DMS79 (cell line): ENCODE data around the gene ZBTB40.

Experiments used
- DNase-seq: peaks from one replicate; lab custom pipeline; 2025; lab: John Stamatoyannopoulos, UW

Gene ZBTB40

GRCh38 chr1:22426781-22427180 lies 24.9 kb upstream of the ZBTB40 start:
- DNase-seq = no peak

- DNase-seq = no peak
These were observed 23.0 kb upstream of the ZBTB40 start for GRCh38 chr1:22428672-22429071.

DNA sequence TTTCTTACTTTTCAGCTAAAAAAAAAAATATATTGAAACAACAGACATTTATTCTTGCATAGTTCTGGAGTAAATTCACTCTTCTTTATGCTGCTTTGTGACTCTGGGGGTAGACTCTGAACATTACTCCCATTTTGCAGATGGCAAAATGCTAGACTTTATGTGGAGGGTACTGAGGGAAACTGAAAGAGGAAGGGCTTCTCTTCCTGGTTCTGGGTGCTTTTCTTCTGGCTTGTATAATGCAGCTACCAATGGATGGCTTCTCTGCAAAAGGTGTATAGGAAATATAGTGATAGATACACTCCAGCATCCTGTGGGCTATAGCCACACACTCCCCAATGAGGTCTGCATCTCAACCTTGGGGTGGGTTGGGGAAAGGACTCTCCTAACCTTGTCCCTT lies 19.7 kb upstream of the ZBTB40 start:
- no peak for DNase-seq

DNA sequence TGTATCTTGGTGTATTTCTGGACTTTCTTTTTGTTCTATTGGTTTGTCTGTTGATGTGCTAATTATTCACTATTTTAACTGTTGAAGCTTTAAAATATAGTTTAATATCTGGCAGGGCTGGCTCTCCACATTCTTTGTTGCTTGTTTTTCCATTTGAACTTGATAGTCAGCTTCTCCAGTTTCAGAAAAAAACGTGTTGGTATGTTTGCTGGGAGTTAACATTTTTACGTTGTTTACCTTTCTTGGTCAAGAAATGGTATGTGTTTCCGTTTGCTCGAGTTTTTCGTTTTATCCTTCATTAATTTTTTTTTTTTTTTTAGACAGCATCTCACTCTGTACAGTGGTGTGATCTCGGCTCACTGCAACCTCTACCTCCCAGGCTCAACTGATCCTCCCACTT lies 16.9 kb upstream of the ZBTB40 start:
- DNase-seq = no peak

DNA sequence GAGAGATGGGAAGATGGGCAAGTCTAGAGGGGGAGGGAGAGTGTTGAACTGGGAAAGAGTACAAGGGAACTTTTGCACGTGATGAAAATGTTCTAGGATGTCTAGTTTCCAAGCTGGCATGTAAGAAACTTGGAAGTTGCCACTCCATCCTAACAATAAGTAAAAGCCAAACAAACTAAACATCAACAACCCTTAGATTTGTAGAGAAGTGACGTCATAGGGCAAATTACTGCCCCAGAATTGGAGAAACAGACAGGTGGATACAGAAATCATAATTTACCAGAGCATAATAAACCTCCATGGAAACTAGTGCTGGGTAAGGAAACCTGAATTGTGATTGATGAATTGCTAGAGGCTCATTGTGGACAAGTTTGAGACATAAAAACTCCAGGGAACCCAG lies 14.7 kb upstream of the ZBTB40 start:
- DNase-seq = no peak

DNA sequence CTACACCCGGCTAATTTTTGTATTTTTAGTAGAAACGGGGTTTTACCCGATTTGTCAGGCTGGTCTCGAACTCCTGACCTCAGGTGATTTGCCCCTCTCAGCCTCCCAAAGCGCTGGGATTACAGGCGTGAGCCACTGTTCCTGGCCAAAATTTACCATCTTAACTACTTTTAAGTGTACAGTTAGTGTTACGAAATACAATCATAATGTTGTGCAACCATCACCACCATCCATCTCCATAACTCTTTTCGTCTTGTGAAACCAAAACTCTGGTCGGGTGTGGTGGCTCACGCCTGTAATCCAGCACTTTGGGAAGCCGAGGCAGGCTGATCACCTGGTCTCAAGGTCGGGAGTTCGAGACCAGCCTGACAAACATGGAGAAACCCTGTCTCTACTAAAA lies 14.1 kb upstream of the ZBTB40 start:
- no peak for DNase-seq

GRCh38 chr1:22440582-22440981 lies 11.1 kb upstream of the ZBTB40 start:
- no peak for DNase-seq

GRCh38 chr1:22442212-22442894 lies 9.3 kb upstream of the ZBTB40 start:
- DNase-seq = no peak

DNA sequence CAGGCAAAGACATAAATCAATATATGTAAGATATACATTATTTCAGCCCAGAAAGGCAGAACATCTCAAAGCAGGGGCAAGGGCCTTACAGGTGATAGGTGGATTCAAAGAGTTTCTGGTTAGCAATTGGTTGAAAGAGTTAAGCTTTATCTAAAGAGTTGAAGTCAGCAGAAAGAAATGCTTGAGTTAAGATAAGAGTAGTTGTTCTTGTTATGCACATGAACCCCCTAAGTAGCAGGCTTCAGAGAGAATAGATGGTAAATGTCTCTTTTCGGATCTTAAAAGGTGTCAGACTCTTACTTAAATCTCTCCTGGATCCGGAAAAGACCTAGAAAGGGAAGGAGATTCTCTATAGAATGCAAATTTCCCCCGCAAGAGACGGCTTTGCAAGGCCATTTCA lies 8.3 kb upstream of the ZBTB40 start:
- no peak for DNase-seq

- DNase-seq = no peak
These were observed 6.8 kb upstream of the ZBTB40 start for GRCh38 chr1:22444856-22445255.

DNA sequence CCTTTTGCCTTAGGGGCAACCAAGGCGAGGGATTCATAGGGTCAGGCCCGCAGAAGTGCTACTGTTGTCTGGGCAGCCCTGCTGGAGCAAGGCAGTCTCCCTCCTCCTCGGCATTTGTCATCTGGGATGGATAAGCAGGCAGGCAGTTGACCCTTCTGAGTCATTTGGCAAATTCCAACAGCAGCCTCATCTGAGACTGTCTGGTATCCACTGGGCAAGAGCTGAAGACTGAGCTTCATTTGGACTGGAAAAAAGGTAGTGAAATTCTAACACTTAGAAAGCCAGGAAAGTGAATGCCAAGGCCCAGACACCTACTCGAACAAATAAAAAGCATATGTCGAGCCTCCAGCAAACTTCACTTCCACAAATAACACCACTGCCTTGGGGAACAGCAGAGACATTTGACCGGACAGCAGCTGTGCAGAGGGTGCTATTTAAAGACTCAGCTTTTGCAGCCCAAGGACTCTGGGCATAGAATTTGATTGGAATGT lies 4.0 kb upstream of the ZBTB40 start:
- DNase-seq = no peak

DNA sequence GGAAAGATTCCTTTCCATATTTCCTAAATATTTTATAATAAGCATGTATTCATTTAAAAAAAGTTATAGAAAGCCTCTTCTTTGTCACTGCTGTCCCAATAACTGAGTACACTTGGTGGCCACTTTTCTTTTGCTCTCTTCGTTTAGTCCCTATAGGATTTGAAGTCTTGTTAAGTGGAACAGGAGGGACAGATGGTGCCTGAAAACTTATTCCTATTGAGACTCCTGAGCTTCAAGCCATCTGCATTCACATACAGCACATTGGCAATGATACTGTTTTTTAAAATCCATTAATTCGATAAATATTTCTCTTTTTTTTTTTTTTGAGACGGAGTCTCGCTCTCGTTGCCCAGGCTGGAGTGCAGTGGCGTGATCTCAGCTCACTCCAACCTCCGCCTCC lies 2.0 kb upstream of the ZBTB40 start:
- no peak for DNase-seq

- no peak for DNase-seq
These were observed 1.2 kb upstream of the ZBTB40 start for GRCh38 chr1:22450351-22451021.

GRCh38 chr1:22452481-22452957 lies 868 bp downstream of the ZBTB40 start:
- DNase-seq = no peak

GRCh38 chr1:22453181-22453580 lies 1.5 kb downstream of the ZBTB40 start:
- no peak for DNase-seq

- DNase-seq = no peak
These were observed 2.9 kb downstream of the ZBTB40 start for GRCh38 chr1:22454476-22455056.

DNA sequence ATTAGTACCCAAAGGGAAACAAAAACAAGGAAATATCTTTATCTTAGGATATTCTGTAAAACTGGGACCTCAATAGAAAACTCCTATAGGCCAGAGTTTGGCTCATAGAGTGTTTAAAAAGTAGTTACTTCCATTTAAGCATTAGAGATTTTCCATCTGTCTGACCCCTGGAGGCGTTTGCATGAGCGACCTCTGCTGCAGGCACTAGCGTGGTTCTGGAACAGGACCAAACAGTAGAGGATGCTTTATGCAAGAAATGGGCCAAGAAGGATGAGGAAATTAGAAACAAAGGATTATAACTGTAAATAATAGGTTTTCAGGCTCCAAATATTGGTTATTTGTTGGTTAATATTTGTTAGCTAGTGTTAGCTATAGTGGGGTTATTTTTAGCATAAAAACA lies 5.7 kb downstream of the ZBTB40 start:
- no peak for DNase-seq

- DNase-seq = no peak
These were observed 6.2 kb downstream of the ZBTB40 start for GRCh38 chr1:22457836-22458235.

DNA sequence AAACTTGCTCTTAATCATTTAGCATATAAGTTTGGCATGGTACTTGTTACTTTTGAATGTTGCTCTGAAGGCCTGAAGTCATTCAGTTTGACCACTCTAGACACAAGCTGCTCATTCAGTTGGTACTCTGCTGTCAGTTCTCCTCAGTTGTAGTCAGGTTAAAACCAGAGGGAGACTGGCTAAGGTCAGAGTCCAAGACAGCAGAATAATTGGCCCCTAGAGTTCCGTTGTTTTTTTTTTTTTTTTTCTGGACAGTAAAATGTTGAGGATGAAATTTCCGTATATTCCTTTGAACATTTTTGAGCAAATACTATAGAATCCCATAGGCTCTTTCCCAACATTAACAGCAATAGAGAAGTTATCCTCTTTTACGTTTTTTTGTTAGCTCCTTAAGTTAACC lies 9.4 kb downstream of the ZBTB40 start:
- no peak for DNase-seq

DNA sequence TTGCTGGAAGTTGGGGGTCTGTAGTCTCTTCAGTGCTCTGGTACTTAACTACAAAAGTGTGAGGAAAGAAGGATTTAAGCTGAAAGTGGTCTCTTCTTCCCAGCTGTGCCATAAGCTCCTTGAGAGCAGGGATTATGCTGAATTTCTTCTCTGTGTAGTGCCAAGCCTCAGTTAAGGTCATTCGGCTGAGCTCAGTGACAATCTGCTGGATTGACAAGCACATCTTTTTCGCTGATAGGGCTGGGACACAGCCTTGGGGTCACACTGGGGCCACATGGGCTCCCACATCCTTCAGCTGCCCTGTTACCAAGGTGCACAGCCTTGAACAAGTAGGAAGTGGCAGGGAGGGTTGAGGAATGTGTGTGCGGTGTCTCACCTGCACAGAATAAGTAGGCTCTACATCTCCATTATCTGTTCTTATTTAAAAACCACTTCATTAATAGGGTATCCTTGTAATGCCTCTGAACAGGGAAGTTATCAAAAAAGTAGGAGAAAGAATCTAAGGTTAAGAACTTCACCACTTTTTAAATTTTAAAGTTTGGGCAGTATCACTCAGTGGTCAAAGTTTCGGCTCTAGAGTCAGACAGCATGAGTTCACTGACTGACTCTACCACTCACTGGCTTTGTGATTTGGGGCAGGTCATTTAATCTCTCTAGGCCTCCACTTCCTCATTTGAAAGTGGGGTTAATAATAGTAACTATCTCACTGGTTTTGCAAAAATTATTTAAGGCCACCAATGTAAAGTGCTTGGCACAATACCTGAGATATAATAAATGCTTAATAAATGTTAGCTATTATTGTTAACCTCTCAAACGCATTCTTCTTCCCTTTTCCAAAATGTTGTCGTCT lies 10.3 kb downstream of the ZBTB40 start:
- DNase-seq = no peak

DNA sequence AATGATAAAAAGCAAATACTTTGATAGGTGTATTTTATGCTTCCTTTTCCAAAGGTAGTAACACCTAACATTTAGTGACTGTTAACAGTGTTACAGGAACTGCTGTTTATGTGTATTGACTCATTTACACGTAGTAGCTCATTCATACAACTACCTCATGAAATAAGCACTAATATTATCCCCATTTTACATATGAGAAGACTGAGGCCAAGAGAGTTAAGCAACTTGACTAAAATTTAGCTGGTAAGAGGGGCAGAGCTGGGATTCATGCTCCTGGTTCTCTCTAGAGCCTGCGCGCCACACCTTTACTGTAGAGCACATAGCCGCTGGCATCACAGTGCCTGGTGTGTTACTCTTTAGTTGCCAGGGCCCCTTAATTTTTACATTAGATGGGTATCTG lies 11.3 kb downstream of the ZBTB40 start:
- DNase-seq = no peak

DNA sequence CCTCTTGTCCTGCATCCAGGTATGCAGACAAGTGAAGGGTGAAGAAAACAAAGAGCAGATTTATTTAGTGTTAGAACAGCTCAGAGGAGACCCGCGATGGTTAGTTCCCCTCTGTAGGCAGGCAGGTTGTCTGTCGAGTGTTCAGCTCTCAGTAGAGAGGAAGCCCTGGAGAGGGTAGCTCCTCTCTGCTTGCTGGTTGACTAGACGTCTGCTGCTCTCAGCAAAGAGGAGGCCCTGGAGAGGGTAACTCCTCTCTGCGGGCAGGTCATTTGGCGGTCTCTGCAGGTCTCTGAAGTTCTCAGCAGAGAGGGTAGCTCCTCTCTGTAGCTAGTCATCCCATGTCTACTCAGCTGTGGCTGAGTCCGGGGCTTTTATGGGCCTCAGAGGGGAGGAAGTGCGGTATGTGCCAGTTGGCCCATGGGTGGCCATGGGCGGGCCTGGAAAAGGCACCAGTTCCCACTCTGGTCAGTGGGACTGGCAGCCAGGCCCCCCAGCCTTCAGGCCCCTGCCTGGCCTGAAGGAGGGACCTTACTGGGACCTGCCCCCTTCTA lies 13.4 kb downstream of the ZBTB40 start:
- no peak for DNase-seq
